Natural killer cell (primary cell): ENCODE data around the gene HES3. TPM values are rescaled to one million over a fixed set of nuclear protein-coding genes. Genes with fewer than 3 reads are reported as not detected.

ENCODE experiments used
- ATAC-seq, 3 donors: fragments of 150-1000 bp in 2 of 3; fragments of 200-7000 bp in 1 of 3; cut with Tn5 transposase; 1 replicate in 1 of 3; 2 replicates in 2 of 3; pipeline ENCODE4 v1.10.0; 2021; ENCODE audit warnings: mild to moderate bottlenecking in 2 of 3, moderate library complexity in 2 of 3
- DNase-seq, 2 donors: peaks; one replicate each; pipeline versions ENCODE4 v3.0.0 to v3.0.0-alpha.2; 2013 to 2021; ENCODE audit warnings: mixed read lengths in 1 of 2
- H3K27ac ChIP-seq: one replicate; pipeline ENCODE4 v1.5.1; 2013; ENCODE audit warnings: mild to moderate bottlenecking, low read length
- H3K27me3 ChIP-seq: one replicate; pipeline ENCODE4 v1.6.1; 2013; ENCODE audit warnings: low read length; ENCODE audit not compliant: control insufficient read depth, insufficient read depth
- H3K36me3 ChIP-seq: one replicate; pipeline ENCODE4 v1.6.1; 2013; ENCODE audit warnings: low read length; ENCODE audit not compliant: control insufficient read depth, insufficient read depth
- H3K4me1 ChIP-seq: one replicate; pipeline ENCODE4 v1.6.1; 2013; ENCODE audit warnings: low read length; ENCODE audit not compliant: control insufficient read depth, insufficient read depth
- H3K4me3 ChIP-seq: one replicate; pipeline ENCODE4 v1.5.1; 2013; ENCODE audit warnings: low read length
- H3K9me3 ChIP-seq: one replicate; pipeline ENCODE4 v1.6.1; 2013; ENCODE audit warnings: low read length; ENCODE audit not compliant: control insufficient read depth, insufficient read depth
- H3K27ac Mint-ChIP-seq, 2 donors: one replicate each; pipeline ENCODE4 v1.8.0; 2022; ENCODE audit warnings: mild to moderate bottlenecking in 2 of 2, mixed read lengths in 2 of 2, moderate library complexity in 1 of 2
- H3K27me3 Mint-ChIP-seq, 2 donors: one replicate each; pipeline ENCODE4 v1.8.0; 2022; ENCODE audit warnings: low read depth in 2 of 2, mixed read lengths in 2 of 2
- H3K36me3 Mint-ChIP-seq: one replicate; pipeline ENCODE4 v1.8.0; 2022; ENCODE audit warnings: mixed read lengths
- H3K4me1 Mint-ChIP-seq, 2 donors: one replicate each; pipeline ENCODE4 v1.8.0; 2022; ENCODE audit warnings: mixed read lengths in 2 of 2
- H3K4me3 Mint-ChIP-seq: one replicate; pipeline ENCODE4 v1.8.0; 2022; ENCODE audit warnings: mild to moderate bottlenecking, moderate library complexity, mixed read lengths
- H3K9me3 Mint-ChIP-seq, 2 donors: one replicate each; pipeline ENCODE4 v1.8.0; 2022; ENCODE audit warnings: mixed read lengths in 2 of 2
- CTCF ChIP-seq: fragments of 200-600 bp; IDR thresholded peaks from one replicate; pipeline ENCODE4 v1.8.0; 2022; ENCODE audit warnings: antibody characterized with exemption
- WGBS: methylation state at CpG from one replicate; pipeline ENCODE4 v1.1.7; 2013; ENCODE audit warnings: missing lambda C conversion rate; ENCODE audit not compliant: insufficient coverage; 5-methylcytosine and 5-hydroxymethylcytosine counted together
- intact Hi-C: fragments of 100-400 bp; cut with micrococcal nuclease; formaldehyde crosslinking; loops from one replicate; pipeline ENCODE4 v1.14.2; 2022
- total RNA-seq, 4 donors: library from RNA; stranded (reverse); fragments of 120-200 nt in 1 of 4; gene quantifications; one replicate each; pipeline versions ENCODE4 v1.2.3 to v1.2.4, GENCODE V29; 2013 to 2022

Gene HES3
- total RNA-seq, 3 donors from 2014 or later (not counting 1 experiment from before 2014, with no cell fraction given): not detected

GRCh38 chr1:6207921-6208320, 36.1 kb upstream of the HES3 start:
- Histone ChIP-seq H3K27me3 (peaks cover 20% of the 10 kb centered on the region), H3K36me3 (no peaks in the 10 kb centered on the region), H3K4me3 (no peak overlapping the region), H3K27ac (no peak overlapping the region), H3K4me1 (peaks cover 38% of the 10 kb centered on the region), H3K9me3 (no peaks in the 10 kb centered on the region)
- no peak for DNase-seq
- Mint-ChIP-seq H3K4me3 (no peak overlapping the region), H3K9me3 (no peaks in the 10 kb centered on the region), H3K36me3 (no peaks in the 10 kb centered on the region), H3K27me3 (peaks cover 0 to 21% of the 10 kb centered on the region in 2 donors), H3K4me1 (no peaks in the 10 kb centered on the region), H3K27ac (no peak overlapping the region)
- TF ChIP-seq CTCF: no peak
- WGBS: 86% methylated on average over 9 of the region's 10 CpGs
- ATAC-seq: no peak
- intact Hi-C loops: no loop called here

GRCh38 chr1:6208723-6209660, 35.0 kb upstream of the HES3 start:
- H3K9me3 Mint-ChIP-seq: no peaks in the 10 kb centered on the region
- intact Hi-C loops: no loop called here

GRCh38 chr1:6209661-6210580, 34.1 kb upstream of the HES3 start:
- H3K4me3 ChIP-seq: no peak overlapping the region
- no peak for TF ChIP-seq CTCF
- peak overlapping the region; percentile 4 for H3K4me3 Mint-ChIP-seq
- no peaks in the 10 kb centered on the region for H3K9me3 ChIP-seq
- no peak overlapping the region for H3K27ac Mint-ChIP-seq
- H3K36me3 Mint-ChIP-seq: no peaks in the 10 kb centered on the region
- no peaks in the 10 kb centered on the region for H3K4me1 Mint-ChIP-seq
- H3K27me3 ChIP-seq: peaks cover 20% of the 10 kb centered on the region
- H3K4me1 ChIP-seq: peaks cover 34% of the 10 kb centered on the region
- H3K9me3 Mint-ChIP-seq: no peaks in the 10 kb centered on the region
- 83% methylated on average over 17 of the region's 17 CpGs for WGBS
- no peaks in the 10 kb centered on the region for H3K36me3 ChIP-seq
- ATAC-seq: no peak
- peak in 1 of 2 donors; percentile 41 for DNase-seq
- intact Hi-C loops: no loop called here
- H3K27ac ChIP-seq: no peak overlapping the region
- peaks cover 0 to 24% of the 10 kb centered on the region in 2 donors for H3K27me3 Mint-ChIP-seq

More at GRCh38 chr1:6208723-6209660, 35.0 kb upstream of the HES3 start:
- DNase-seq: peak in 1 of 2 donors; percentile 46
- Histone ChIP-seq H3K9me3 (no peaks in the 10 kb centered on the region), H3K4me3 (no peak overlapping the region), H3K36me3 (no peaks in the 10 kb centered on the region), H3K27ac (no peak overlapping the region), H3K4me1 (peaks cover 38% of the 10 kb centered on the region), H3K27me3 (peaks cover 20% of the 10 kb centered on the region)
- peak; percentile 51 to 53 (median 53) for ATAC-seq
- no peaks in the 10 kb centered on the region for H3K4me1 Mint-ChIP-seq
- H3K4me3 Mint-ChIP-seq: peak overlapping the region; percentile 45
- H3K36me3 Mint-ChIP-seq: no peaks in the 10 kb centered on the region
- no peak overlapping the region for H3K27ac Mint-ChIP-seq
- WGBS: 5% methylated on average over 99 of the region's 99 CpGs
- no peak for TF ChIP-seq CTCF
- H3K27me3 Mint-ChIP-seq: peaks cover 0 to 24% of the 10 kb centered on the region in 2 donors
